Renal cortical epithelial cell (primary cell): ENCODE results near the gene ALDOC. TPM values are rescaled to one million over a fixed set of nuclear protein-coding genes. Genes with fewer than 3 reads are reported as not detected.
"Not testable (repeated sequence)": the region's sequence is repeated elsewhere in the genome, so short reads cannot be mapped to it uniquely, and the experiment has no call there.

Experiments
- DNase-seq: peaks from one replicate; pipeline ENCODE4 v3.0.0-alpha.2; 2011; ENCODE audit warnings: low read depth
- total RNA-seq: library from RNA; depleted of rRNA; stranded (reverse); fragments of >200 nt; gene quantifications from 2 replicates; pipeline ENCODE4 v1.2.3, GENCODE V29; 2014

ALDOC gene
- total RNA-seq, result 26.7 and 40.6 TPM in 2 replicates

DNA sequence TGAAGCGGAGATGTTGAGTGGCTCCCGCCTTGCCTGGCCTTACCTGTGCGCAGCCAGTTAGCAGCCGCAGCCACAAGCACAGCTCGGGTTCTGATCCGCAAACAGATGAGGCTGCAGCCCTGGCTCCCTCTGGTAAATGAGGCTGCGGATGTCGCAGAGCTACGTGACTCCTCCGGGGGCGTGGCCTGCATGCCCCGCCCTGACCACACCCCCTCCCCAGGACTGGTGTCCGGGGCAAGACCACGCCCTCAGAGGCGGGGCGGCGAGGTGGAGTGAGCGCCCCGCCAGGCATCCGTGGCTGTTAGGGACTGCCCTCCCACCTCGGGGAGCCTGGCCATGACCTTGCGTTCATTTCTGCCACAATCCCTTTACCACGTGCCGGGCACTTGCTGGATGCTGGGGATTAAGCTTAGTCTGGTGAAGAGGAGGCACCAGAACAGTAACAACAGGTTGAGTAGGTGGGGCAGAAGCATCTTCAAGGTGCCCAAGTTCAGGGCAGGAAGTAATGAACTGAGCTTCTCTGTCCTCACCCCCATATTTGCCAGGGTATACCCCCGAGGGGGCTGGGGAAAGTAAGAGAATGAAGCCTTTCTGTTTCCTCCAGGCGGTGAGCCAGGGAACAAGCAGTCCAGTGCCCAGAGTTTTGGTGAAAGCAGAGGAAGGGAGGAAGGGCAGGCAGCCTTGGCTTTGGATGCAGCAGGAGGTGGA lies at the start of gene ALDOC:
Gene ALDOC, minus strand, starts transcription at position 138 of the 708 bp plus-strand sequence. CDS start 1,363 bp downstream, outside the sequence.
- peak; percentile 84 for DNase-seq

DNA sequence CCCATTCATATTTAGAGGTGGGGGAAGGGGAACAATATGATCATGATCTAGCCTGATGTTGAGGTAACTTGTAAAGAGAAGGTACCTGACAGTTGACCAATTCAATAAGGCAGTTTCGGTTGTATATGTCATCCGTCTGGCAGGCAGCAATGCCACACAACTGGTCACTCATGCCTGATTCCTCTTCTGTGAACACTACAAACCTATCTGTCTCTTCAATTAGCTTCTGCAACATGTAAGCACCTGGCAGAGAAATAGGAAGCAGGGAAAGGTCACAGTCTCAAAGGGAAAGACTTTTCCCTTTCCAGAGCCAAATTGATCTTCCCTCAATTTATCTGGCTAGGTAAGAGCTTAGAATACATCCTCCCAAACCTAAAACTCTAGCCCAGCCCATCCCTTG lies 47.5 kb upstream of the ALDOC start:
- no peak for DNase-seq

DNA sequence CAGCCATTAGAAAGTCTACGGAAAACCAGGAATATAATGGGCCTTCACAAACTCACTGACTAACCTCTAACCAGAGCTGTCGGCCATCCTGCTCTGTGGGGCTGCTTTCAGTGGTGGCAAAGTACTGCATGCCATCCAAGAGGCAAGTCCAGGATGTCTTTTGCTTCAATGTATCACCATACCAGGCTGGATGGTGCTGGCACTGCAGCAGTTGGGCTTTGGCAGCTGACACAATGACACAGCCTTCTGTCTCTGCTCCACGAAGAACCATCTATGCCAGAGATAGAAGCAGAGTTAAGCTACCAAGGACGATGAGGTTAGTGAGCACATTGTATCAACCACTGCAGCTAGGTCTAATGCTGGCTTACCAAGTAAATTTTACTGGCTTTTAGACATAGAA lies 47.0 kb upstream of the ALDOC start:
- no peak for DNase-seq

DNA sequence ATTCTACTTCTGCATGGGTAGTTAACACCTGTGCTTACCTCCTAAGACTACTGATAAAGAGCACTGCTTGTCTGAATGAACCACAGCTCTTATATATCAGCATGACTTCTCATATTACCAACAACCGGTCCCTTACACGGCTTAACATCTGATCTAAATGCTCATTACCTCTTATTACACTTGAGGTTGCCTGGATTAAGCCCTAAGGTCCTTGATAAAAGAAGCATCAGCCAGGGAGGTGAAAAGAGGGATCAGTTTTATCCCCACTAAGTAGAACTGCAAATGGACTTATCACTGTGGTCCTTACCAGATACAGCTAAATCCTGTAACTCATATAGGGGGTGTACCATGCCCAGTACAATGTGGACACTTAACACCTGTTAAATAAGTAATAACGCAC lies 45.5 kb upstream of the ALDOC start:
- no peak for DNase-seq

DNA sequence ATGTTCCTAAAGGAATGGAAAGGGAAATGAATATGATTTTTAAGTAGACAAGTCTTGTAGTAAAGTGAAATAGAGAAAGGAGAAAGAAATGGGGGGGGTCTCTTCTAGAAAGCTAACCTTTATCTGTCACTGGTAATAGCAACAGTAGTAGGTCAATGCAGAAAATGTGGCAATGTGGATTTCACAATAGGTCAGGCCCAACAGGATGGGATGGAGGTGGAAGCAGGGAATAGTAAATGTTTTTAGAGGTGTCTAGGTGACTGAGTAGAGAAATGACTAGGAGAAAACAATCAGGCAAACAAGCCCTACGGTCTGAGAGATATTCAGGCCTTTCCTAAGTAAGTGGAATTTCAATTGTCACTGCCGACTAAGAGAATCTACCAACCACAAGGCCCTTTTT lies 43.3 kb upstream of the ALDOC start:
- DNase-seq, result no peak

DNA sequence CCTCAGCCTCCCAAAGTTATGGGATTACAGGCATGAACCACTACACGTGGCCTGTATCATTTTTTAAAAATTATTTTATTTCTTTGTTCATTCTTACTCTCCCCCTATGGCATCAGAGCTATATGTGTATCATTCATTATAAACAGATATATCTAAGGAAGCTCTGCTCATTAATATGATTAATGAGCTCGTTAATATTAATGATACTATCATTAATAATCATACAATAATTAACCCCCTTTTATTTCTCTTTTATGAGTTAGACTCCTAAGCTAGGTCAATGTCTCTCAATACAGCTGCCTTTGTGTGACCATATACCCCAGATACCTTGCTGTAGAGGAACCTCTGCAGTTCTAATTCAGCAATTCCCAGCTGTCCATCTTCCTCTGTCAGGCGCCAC lies 41.8 kb upstream of the ALDOC start:
- DNase-seq, result no peak

DNA sequence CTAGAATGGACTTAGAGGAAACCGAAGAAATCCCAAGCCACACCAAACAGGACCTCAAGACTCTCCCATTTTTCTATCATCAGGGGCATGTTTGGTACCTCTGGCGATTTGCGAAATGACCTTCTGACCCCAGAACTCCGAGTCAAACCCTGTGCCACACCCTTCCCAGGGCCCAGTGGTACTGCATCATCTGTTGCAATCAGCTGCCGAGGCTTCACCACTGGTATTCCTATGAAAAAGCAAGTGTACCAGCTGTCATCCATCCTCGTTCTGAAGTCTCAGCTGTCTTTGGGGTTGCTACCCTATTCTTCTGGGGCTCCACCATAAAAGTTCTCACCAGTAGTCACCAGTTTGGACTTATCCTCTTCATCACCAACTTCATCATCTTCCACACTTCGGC lies 39.6 kb upstream of the ALDOC start:
- DNase-seq, result no peak

DNA sequence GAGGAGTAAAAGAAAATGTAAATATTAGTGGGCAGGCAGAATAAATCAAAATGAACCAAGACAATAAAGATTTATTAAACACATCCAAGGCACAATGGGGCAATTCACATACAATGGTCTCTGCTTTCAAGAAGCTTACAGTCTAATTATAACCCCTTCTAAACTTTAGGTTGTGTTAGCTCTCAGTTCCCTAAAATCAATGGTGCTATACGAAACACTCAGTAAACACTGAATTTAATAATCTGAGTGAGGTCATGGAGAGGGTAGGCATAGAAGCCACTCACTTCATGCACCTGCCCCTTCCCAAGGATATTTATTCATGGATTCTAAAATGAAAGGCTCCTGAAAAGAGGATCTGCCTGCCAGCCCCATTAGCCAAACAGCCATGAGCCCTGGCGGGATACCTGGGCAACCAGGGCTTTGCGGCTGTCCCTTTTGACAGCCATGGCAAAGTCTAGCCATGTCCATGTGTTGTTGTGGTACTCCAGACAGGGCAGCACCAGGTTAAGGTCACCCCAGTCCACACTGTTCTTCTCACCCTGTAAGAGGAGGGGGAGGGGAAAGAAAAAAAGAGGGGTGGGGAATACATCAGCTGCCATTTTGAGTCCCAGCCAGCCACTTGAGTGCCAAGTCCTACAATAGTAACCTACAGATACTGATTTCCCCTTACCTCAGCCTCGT lies 38.7 kb upstream of the ALDOC start:
- no peak for DNase-seq

DNA sequence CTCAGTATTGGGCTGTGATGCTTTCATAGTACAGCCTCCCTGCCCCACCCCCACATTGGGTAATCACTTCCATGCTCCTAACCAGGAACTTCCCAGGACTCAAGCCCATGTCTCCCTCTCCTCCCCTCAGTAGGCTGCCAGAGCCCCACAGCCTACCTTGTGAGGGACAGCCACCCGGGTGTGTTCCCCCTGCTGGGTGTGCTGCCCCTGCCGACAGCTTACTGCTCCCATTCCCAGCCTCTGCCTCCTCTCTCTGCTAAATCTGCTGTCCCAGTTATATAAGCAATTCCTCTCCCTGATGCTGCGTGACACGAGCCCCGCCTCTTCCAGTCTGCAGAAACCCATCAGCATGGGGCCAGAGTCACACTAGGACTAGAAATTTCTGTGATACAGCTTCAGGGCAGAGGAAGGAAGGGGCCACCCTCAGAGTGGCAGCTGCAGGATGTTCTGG lies 37.3 kb upstream of the ALDOC start, which contains the start of gene RSKR:
Gene RSKR, minus strand, starts transcription at position 255 of the 451 bp plus-strand sequence. Its CDS starts 24 bp downstream, at position 231.
- no peak for DNase-seq

DNA sequence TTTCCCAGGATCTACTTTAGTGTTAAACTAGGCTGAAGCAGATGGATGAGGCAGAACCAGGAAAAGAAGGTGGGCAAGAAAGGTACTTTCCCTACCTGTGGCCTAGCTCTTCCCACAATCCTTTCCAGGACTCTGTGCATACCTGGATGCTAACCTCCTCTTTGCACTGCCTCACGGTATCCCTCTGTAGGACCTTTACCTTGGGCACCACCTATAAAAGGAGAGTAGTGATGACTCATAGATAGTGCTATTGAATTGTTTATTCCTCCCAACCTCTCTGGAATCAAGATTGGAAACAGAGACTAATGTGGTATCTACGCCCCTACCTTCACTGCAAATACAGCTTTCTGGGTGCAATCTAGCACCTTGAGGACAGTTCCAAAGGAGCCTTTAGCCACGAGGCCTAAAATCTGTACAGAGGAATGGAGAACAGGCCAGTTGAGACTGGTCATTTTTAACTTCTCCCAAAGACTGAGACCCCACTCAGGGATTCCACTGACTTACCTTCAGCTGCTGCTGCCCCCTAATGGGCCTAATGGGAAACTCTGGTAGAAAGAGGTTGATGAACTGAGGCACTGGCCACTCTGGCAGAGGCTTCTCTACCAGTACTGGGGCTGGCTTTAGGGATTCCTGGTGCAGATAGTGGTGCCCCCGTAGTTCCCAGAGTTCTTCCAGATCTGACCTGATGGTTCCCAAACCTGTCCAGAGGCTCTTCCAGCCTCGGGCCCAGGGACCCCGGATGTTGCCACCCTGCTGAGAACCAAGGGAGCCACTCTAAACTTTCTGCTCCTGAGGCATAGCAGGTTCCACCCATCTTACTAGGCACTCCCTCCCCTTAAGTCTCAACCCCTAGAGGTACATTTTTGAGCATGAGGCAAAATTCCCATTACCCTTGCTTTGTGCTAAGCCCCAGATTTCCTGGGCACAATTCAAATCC lies 36.5 kb upstream of the ALDOC start:
- peak; percentile 18 for DNase-seq

DNA sequence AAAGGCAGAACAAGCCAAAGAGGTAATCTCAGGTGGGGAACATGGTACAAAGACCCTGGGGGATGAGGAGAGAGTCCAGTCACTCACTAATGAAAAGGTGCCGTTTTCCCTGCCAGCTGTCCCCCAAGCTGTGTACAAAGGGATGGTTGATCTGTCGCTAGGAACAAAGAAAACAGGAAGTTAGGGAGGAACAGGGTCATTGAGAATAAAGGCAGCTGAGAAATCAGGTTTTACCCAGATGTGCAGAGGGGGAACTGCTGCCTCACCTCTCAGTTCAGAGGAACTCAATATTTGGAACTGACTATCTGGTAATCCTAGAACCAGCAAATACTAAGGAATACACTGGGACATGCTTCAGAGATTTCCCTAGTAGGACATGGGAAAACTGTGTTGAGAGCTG lies 35.8 kb upstream of the ALDOC start:
- DNase-seq, result no peak

DNA sequence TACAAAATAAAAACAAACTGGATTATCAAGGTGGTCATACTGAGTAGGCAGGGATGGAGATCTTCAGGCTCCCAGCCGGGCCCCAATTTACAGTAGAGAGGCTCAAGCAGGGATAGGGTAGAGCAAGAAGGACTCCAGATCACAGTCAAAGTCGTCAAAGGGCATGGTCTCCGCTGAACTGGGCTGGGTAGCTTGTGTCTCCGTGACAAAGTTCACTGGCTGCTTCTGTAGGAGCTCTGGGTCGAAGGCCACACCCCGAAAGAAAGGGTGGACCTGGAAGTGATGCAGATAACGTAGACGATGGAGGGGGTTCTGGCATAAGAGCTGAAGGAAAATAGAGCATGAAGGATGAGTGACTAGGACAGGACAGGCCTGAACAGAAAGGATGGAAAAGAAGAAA lies 33.7 kb upstream of the ALDOC start:
- DNase-seq, result no peak

DNA sequence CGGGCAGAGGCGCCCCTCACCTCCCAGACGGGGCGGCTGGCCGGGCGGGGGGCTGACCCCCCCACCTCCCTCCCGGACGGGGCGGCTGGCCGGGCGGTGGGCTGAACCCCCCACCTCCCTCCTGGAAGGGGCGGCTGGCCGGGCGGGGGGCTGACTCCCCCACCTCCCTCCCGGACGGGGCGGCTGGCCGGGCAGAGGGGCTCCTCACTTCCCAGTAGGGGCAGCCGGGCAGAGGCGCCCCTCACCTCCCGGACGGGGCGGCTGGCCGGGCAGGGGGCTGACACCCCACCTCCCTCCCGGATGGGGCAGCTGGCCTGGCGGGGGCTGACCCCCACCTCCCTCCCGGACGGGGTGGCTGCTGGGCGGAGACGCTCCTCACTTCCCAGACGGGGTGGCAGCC lies 27.3 kb upstream of the ALDOC start:
- not testable (repeated sequence) for DNase-seq

DNA sequence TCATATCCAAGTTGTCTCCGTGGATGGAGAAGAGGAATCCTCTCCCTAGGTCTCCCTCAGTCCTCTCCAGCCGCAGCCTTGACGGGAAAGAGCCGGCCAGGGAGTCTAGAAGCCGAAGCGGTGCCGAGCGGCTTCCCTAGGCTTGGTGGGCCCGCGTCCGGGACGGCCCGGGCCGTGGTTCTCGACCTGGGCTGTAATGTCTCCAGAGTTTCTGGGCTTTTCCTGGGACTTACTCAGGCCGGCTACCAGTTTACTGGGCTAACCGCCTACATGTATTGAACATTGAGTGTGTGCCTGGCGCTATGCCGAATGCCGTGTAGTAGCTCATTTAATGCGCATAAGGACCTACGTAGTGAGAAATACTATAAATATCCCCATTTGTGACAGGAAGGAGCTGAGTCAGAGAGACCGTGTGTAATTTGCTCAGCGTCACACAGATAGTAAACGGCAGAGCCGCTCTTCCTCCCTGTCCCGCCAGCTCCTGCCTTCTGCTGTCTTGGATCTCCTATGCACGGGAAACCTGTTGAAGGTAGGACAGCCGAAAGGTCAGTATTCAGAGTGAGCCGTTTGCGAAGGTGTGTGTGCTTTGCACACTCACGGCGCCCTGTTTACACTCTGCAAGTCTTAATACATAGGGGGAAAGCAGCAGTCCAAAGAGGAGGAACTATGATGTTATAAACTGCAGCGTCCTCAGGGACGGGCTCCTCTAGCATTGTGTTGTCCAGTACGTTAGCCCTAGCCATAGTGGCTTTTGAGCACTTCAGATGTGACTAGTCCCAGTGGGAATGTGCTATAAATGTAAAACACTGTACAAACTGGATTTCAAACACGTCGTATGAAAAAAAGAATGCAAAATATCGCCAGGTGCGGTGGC lies 22.9 kb upstream of the ALDOC start:
- peak; percentile 73 for DNase-seq

DNA sequence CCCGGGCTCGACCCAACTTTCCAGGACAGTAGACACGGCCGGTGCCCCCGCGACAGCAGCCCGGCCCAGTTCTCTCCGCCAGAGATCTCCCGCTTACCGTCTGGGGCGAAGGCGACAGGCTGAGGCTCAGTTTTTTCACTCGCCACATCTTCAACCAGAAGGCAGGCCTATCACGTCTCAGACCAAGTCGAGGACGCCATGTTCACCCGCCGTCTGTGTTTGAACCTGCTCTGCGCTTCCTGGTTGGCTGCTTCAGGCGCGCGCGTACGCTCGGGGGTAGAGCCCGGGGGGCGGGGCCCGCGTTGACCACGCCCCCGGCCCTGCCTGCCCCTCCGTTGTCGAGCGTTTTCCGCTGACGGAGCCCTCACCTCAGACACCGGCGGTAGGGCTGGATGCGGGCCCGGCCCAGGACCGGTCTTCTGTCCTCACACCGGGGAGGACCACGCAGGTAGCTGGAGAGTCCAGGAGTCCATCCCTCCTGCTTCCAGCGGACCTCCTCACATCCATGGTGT lies 22.2 kb upstream of the ALDOC start, which contains the start of gene SPAG5:
Gene SPAG5, minus strand, starts transcription at position 227 of the 512 bp plus-strand sequence. Its CDS starts 79 bp downstream, at position 148.
- peak; percentile 80 for DNase-seq

DNA sequence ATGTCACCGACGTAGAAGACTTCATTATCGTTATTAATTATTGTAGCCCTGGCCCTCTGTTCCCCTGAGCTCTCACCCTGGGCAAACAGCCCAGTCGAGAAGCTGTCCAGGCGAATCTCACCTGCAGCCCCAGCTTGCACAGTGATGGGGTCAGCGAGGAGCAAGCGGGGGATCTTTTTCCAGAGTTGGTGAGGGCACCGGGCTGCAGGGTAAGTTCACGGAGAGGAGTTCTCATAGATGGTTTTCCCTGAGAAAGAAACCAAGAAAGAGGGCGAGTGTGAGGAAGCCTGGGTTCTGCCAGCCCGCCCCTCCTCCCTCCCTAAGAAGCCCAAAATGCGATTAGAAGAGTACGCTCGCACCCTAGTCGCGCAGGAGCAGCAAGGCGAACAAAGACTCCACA lies 21.7 kb upstream of the ALDOC start:
- DNase-seq, result no peak

DNA sequence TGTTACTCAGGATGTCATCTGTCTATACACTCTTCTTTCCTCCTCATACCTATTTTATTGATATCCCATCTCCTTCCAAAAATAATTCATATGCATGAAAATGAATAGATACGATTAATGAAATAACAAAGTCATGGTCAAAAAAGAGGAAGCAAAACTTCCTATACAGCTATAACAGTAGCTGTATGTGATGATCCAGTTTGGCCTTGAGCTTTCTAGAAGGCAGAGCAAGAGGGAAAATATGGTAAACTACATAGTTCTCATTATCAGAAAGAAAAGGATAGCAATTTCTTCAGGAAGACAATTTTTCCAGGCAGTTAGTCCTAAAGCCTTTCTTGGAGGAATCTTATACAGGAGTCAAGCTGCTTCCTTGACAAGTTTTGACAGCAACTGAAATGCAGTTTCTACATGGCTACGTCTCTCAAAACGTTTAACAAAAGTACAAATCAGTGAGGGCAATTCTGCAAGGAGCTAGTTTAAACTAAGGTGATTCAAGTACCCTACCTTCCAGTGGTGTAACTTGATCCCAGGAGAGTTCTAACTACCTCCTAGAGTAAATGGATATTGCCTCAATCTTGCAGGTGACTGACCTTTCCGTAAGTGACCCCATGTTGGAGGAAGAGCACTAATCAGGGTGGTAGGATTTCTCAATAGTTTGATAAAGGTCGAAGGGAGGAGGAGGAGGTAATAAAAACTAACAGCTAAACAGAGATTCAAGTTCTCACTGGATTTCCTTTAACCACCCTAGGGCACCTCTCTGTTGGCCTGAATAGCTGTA lies 21.1 kb upstream of the ALDOC start:
- peak; percentile 26 for DNase-seq

DNA sequence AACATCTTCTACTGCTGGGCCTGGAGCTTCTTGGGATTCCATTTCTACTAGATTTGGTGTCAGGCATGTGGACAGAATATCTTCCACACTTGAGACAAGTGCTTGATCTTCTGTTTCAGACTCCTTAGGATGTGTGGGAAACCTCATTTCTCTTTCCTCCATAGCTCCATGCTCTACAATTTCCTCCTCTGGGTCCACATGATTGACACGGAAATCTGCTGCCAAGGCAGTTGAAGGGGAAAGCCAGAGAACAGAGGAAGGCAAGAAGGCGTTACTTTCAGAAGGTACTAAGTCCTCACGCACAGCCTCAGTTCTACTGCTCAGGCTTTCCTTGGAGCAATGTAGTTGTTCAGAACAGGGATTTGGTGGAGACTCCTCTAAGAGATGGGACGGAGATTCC lies 15.6 kb upstream of the ALDOC start:
- DNase-seq, result no peak

DNA sequence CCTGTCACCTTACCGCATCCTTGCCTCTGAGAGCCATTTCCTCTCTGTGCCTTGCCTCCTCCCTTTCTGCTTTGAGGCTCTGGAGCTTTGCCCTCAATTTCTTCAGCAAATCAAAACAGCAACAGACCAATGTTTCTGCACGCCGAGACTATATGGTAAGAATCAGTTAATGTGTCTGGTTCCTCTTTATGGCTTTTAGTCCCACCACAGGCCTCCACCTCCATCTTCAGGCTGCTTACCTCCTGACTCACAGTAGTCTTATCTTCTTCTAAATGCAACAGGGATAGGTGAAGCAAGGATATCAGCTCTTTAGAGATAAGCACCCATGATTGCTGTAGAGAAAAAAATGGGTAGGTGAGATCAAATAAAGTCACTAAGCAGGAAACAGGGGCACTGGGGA lies 9.2 kb upstream of the ALDOC start:
- no peak for DNase-seq

DNA sequence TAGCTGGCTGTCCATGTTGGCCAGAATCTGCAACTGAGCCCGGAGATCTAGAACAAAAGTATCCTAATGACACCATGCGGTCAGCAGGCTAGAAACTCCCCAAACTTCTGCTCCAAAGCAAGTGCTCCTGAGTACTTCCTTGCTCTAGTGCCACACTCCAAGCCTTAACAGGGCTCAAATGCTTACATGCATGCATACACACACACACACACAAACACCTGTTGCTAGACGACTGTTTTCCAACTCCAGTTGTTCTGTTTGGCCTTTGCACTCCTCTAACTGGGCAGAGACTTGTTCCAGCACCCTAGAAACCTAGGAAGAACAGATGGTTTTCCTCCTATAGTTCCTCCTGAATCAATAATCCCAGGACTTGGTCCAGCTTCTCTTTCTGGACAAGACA lies 7.7 kb upstream of the ALDOC start:
- no peak for DNase-seq
